Sigmoid colon (tissue), 4 donors: ENCODE data around the gene G6PC1.

ENCODE experiments used
- CTCF ChIP-seq, 4 experiments: fragments of 450-650 bp in 3 of 4; fragments of 200-600 bp in 1 of 4; IDR thresholded peaks; one replicate each; pipeline ENCODE4 v1.5.1; 2016 to 2019; ENCODE audit warnings: antibody characterized with exemption in 4 of 4, mild to moderate bottlenecking in 3 of 4, moderate library complexity in 2 of 4
- EP300 ChIP-seq, 4 donors: sonication (generic); formaldehyde crosslinking; IDR thresholded peaks; one replicate each; pipeline ENCODE4 v1.6.1; 2017; ENCODE audit warnings: antibody characterized with exemption in 4 of 4
- POLR2A ChIP-seq, 2 donors: fragments of 450-650 bp; IDR thresholded peaks; one replicate each; pipeline ENCODE4 v1.6.1; 2016; ENCODE audit warnings: antibody characterized with exemption in 2 of 2, mild to moderate bottlenecking in 2 of 2, moderate library complexity in 2 of 2
- POLR2AphosphoS5 ChIP-seq, 4 donors: sonication (generic); formaldehyde crosslinking; IDR thresholded peaks; one replicate each; pipeline ENCODE4 v1.6.1; 2017; ENCODE audit warnings: antibody characterized with exemption in 4 of 4

GRCh38 chr17:42877037-42877436 is 23.6 kb upstream of the G6PC1 start:
- TF ChIP-seq CTCF (IDR thresholded peaks at IDR 0.05) = no peak
- TF ChIP-seq POLR2A (IDR thresholded peaks at IDR 0.05) = no peak
- no peak for TF ChIP-seq POLR2AphosphoS5 (IDR thresholded peaks at IDR 0.05)
- no peak for TF ChIP-seq EP300 (IDR thresholded peaks at IDR 0.05)
